GM19395 (cell line): ENCODE measurements around the gene PFN4.
A peak's percentile ranks its signal among the peaks of the same experiment; 100 is the strongest.

Source experiments
- ATAC-seq: cut with Tn5 transposase; IDR thresholded peaks from one replicate; pipeline ENCODE4 v1.9.1; 2021; ENCODE audit warnings: mild to moderate bottlenecking, moderate library complexity; ENCODE audit not compliant: unreplicated experiment

The PFN4 gene

GRCh38 chr2:24082787-24083566 is 40.2 kb downstream of the PFN4 start:
- ATAC-seq: no peak

- ATAC-seq: no peak
Measured at GRCh38 chr2:24080701-24081100, 42.4 kb downstream of the PFN4 start.

GRCh38 chr2:24077879-24078278 is 45.3 kb downstream of the PFN4 start:
- no peak for ATAC-seq

- no peak for ATAC-seq
Measured at GRCh38 chr2:24077535-24077877, 45.6 kb downstream of the PFN4 start.

- ATAC-seq: peak; percentile 24
Measured at GRCh38 chr2:24076849-24077534, 46.1 kb downstream of the PFN4 start.

GRCh38 chr2:24075915-24076848 is 47.0 kb downstream of the PFN4 start, which contains the start of gene SF3B6:
Gene SF3B6 (minus strand): TSS chr2:24076326. CDS start chr2:24076229, 97 bp downstream.
- ATAC-seq: peak; percentile 96

GRCh38 chr2:24075259-24075658 is 47.9 kb downstream of the PFN4 start:
- no peak for ATAC-seq

- ATAC-seq: no peak
Measured at GRCh38 chr2:24073816-24074215, 49.3 kb downstream of the PFN4 start.

GRCh38 chr2:24072259-24072658 is 50.9 kb downstream of the PFN4 start:
- no peak for ATAC-seq

GRCh38 chr2:24065341-24065740 is 57.8 kb downstream of the PFN4 start:
- ATAC-seq: no peak
